Activated gamma-delta T cell treated with Interleukin-2 at 50 U/mL for 16 hours (primary cell): ENCODE data around the gene CAB39L.
A peak's percentile ranks its signal among the peaks of the same experiment; 100 is the strongest.

Experiments
- DNase-seq: peaks from one replicate; pipeline ENCODE4 v3.0.0-alpha.2; 2020

Gene CAB39L

DNA sequence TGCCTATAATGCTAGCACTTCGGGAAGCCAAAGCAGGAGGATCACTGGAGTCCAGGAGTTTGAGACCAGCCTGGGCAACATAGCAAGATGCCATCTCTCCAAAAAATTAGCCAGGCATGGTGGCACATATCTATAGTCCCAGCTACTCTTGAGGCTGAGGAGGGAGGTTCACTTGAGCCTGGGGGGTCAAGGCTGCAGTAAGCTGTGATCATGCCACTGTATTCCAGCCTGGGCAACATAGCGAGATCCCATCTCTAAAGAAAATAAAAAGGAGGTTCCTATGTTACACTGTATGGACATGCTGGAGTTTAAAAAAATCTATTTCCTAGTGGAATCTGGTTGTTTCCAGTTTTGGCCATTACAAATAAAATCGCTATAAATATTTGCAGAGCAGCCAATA, 2.6 kb downstream of the CAB39L start:
- no peak for DNase-seq

GRCh38 chr13:49439609-49440008, 4.3 kb downstream of the CAB39L start:
- DNase-seq: no peak

- no peak for DNase-seq
Measured at GRCh38 chr13:49437705-49438104, 6.2 kb downstream of the CAB39L start.

DNA sequence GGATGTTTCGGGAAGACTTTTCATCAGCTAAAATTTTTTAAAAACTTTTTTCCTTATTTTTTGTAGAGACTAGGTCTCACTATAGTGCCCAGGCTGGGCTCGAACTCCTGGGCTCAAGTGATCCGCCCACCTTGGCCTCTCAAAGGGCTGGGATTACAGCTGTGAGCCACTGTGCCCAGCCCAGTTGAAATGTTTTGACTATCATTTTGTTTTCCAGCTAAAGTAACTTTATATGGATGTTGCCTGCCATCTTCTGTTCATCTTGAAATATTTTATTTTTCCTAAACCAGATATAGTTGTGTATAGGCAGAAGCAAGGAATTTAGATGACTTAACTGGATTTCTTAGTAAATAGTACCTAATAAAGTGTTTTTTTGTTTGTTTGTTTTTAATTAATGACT, 7.0 kb downstream of the CAB39L start:
- no peak for DNase-seq

- no peak for DNase-seq
Measured at GRCh38 chr13:49435992-49436391, 7.9 kb downstream of the CAB39L start.

- DNase-seq: no peak
Measured at GRCh38 chr13:49429121-49429520, 14.7 kb downstream of the CAB39L start.

GRCh38 chr13:49428041-49428763, 15.7 kb downstream of the CAB39L start:
- DNase-seq: no peak

DNA sequence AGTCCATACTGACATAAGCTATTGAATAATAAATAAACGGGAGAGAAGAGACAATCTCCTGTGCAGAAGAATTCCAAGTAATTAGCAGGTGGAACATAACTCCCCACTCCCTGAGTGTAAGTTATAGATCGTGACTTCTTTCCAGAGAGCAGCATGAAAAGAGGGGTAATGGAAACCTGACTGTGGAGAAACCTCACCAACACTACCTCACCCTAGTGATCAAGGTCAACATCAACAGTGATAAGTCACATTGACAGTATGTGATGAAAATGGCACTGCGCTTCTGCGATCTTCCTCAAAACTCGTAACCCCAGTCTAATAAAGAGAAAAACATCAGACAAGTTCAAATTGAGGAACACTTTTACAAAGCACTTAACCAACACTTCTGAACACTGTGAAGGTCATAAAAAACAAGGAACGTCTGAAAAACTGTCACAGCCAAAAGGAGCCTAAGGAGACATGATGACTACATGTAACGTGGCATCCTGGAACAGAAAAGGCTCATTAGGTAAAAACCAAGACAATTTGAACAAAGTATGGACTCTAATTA, 19.8 kb downstream of the CAB39L start:
- no peak for DNase-seq

- DNase-seq: peak; percentile 11
Measured at GRCh38 chr13:49421391-49421790, 22.5 kb downstream of the CAB39L start.

- no peak for DNase-seq
Measured at GRCh38 chr13:49419276-49419675, 24.6 kb downstream of the CAB39L start.

DNA sequence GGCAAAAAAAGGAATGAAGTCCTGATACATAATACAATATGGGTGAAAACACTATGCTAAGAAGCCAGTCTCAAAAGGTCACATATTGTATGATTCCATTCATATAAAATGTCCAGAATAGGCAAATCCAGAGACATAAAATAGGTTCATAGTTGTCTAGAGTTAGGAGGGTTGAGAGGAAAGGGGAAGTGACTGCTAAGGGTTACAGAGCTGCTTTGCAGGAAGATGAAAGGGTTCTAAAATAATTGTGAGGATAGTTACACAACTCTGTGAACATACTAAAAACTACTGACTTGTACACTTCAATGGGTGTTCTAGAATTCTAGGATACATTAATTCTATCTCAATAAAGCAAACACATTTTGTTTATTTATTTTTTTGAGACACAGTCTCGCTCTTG, 25.7 kb downstream of the CAB39L start:
- DNase-seq: no peak

DNA sequence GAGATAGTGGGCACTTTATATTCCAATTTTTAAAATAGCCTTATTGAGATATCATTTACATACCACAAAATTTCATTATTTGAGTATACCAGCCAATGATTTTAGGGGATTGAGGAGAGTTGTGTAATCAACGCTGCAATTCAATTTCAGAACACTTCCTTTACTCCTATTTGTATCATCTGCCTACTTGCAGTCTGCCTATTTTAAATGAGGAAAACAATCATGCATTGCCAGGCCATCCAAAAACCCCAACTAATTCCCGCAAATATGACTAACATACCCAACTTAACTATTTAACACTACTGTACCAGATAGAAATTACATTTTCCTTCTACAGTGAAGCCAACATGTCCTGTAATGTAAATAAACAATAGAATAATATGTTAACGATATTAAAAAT, 26.7 kb downstream of the CAB39L start:
- DNase-seq: no peak

DNA sequence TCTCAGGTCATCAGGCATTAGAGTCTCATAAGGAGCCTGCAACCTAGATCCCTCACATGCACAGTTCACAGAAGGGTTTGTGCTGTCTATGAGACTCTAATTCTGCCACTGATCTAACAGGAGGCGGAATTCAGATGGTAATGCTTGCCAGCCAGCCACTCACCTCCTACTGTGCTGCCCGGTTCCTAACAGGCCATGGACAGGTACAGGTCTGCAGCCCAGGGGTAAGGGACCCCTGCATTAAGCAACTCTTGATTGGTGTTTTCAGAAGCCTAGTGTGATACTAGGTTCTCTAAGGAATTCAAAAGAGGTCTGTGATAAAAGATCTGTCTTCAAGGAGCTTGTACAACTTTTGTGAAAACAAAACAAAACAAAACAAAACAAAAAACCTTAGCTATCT, 31.1 kb downstream of the CAB39L start:
- DNase-seq: no peak

- no peak for DNase-seq
Measured at GRCh38 chr13:49411353-49411752, 32.5 kb downstream of the CAB39L start.

- no peak for DNase-seq
Measured at GRCh38 chr13:49410477-49410876, 33.4 kb downstream of the CAB39L start.

DNA sequence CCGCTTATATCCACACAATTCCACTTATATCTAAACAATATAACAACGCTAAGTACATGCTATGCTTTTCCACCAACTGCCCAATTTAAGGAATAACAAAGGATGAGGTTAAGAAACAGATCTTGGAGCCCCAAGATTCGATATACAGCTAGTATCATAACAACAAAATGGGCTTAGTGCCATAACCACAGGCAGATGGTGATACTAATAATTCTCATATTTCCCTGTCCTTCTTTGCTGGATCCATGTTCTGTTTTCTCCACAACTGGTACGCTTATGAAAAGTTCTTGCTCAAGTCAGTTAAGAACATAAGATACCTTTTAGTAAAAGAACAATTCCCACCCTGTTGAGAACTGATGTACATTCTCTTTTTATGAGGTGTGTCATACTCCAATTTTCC, 33.9 kb downstream of the CAB39L start:
- no peak for DNase-seq

- no peak for DNase-seq
Measured at GRCh38 chr13:49409008-49409407, 34.9 kb downstream of the CAB39L start.

DNA sequence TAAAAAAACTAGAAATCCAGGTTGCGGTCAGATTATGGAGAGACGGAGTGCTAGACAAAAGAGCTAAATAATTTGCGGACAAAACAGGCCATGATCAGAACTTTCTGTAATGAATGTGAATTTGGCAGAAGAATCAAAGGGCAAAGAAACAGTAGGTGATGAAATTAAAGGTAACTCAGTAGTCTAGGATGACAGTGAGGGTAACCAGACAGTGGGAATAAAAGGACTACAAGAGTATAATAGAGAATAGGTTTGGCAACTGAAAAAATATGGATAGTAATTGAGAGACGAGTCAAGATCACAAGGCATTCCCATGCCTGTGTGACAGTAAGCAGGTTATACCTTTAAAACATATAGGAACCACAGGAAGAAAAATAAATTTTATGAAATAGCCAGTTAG, 35.9 kb downstream of the CAB39L start:
- DNase-seq: no peak

DNA sequence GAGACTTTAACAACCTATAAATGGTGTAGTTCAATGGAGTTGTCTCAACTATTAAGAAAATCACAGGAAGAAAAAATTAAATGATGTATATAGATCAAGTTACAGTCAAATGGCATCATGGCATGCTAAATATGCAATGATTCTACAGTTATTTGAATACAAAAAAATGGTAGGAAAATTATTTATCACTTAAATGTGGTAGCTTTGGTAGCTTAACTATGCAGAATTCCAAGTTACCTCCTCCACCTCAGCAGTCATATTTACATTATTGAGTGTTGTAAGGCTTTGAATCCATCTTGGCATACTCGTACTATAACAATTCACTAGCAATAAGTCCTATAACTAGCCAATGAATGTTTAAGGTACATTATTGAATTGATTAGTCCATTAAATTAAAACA, 36.8 kb downstream of the CAB39L start:
- DNase-seq: no peak

DNA sequence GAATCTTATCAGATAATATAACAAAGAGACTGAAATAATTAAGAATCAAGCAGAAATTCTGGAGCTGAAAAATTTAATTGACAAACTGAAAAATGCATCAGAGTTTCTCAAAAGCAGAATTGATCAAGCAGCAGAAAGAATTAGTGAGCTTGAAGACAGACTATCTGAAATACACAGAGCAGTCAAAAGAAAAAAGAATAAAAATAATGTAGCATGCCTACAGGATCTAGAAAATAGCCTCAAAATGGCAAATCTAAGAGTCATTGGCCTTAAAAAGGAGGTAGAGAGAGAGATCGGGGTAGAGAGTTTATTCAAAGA, 39.2 kb downstream of the CAB39L start:
- DNase-seq: no peak

- DNase-seq: no peak
Measured at GRCh38 chr13:49403996-49404702, 39.7 kb downstream of the CAB39L start.

DNA sequence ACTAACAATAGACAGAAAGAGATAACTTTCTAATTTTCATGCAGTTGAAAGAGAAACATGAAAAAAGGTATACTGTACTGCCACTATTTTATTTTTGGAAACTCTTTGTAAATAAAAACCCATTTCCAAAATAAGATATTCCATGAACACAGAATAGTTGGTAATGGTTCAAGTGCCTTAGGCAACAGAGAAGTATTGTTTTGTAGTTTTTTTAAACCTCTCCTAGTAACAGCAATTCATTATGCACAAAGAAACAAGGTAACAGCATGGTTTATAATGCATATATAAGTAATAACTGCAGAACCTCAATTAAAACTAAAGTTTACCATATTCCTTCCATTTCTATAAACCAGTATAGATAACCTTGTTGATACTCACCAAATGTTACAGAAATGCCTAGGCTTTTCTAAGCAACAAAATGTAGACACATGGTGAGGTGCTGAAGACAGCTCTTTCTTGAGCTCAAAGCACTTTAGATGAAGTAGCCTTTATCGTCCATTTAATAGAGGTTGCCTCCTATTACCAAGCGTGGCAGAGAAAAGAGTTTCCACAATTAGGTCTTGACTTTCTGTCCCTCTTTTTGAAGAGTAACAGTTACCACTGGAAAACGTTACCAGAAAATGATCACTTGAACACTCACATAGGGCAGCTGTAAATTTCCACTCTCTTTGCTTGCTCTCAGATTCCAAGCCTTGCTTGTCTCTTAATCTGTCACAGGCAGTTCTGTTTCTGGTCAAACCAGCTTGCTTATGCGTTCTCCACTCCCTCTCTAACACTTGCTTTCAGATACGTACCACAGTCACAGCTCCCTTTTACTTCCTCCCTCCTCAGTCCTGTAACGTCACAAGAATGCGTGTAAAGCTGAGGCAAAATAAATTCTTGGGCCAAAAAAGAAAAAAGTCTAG, 42.9 kb downstream of the CAB39L start:
- no peak for DNase-seq

DNA sequence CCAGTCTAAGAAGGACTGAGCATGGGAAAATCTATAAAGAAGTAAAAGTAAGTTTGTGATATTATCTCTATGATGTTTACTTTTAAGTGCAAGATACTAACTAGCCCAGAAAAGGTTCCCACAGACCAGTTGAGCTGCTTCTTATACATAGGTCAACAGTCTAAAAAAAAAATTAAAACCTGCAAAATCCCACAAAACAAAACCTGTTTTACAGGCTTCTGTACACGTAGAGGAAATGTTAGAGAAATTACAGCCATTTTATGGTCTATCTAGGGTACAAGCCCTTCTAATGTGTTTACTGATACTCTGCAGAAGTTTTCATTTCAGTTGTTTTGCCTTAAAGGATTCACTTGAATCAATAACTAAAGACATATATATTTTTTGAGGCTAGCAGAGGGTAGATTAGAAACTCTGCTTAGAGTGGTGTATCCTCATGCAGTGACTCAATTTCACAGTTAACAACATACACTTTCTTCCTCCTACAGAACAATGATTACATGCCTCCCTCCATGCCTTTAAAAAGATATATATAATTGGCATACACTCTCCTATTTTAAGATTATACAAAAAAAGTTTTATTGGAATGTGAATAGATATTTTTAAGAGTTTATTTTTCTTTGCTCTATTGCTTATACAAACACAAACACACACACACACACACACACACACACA, 43.9 kb downstream of the CAB39L start:
- no peak for DNase-seq
